GM12864 (cell line): Measurements from ENCODE around the gene PAXIP1.

Source experiments
- DNase-seq: peaks from one replicate; pipeline ENCODE4 v3.0.0-alpha.2; 2011; ENCODE audit warnings: low read depth
- H3K4me3 ChIP-seq: 2 replicates; pipeline ENCODE4 v1.5.1; 2011; ENCODE audit warnings: mild to moderate bottlenecking, low read depth, low read length, control low read depth
- TF ChIP-seq, protein P1 (sequence below): IDR thresholded peaks from 2 replicates; pipeline ENCODE4 v1.5.1; 2011; ENCODE audit warnings: low read depth, mild to moderate bottlenecking, moderate library complexity, low read length, control low read depth, inconsistent platforms; ENCODE audit errors: missing control alignments

PAXIP1 gene

DNA sequence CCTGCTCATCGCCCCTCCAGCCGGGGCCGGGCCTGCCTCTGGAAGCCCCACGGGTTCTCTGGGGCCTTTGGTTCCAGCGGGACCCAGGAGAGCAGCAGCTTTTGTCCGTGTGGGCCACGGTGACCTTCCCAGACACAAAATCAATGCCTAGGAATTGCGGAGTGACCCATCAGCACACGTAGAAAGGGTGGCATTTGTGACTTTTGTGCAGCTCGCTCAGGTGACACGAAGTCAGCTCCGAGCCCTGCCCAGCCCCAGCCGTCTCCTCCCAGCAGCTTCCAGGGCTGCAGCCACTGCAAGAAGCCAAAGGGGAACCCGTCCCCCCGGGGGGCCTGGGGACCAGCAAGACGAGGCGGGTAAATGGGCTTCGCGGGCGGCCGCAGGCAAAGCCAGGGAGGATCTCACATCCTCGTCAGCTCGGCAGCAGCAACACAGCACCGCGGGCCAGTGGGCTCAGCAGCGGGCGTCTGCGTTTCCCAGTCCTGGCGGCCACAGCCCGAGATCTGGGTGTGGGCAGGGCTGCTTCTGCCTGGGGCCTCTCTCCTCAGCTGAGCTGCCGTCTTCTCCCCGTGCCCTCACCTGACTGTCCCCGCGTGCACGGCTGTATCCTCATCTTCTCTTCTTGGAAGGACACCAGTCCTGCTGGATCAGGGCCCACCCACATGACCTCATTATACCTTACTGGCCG, 88.5 kb downstream of the PAXIP1 start:
- no peak overlapping the region for H3K4me3 ChIP-seq
- no peak for DNase-seq
- TF ChIP-seq, protein P1, sequence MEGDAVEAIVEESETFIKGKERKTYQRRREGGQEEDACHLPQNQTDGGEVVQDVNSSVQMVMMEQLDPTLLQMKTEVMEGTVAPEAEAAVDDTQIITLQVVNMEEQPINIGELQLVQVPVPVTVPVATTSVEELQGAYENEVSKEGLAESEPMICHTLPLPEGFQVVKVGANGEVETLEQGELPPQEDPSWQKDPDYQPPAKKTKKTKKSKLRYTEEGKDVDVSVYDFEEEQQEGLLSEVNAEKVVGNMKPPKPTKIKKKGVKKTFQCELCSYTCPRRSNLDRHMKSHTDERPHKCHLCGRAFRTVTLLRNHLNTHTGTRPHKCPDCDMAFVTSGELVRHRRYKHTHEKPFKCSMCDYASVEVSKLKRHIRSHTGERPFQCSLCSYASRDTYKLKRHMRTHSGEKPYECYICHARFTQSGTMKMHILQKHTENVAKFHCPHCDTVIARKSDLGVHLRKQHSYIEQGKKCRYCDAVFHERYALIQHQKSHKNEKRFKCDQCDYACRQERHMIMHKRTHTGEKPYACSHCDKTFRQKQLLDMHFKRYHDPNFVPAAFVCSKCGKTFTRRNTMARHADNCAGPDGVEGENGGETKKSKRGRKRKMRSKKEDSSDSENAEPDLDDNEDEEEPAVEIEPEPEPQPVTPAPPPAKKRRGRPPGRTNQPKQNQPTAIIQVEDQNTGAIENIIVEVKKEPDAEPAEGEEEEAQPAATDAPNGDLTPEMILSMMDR: no peak

DNA sequence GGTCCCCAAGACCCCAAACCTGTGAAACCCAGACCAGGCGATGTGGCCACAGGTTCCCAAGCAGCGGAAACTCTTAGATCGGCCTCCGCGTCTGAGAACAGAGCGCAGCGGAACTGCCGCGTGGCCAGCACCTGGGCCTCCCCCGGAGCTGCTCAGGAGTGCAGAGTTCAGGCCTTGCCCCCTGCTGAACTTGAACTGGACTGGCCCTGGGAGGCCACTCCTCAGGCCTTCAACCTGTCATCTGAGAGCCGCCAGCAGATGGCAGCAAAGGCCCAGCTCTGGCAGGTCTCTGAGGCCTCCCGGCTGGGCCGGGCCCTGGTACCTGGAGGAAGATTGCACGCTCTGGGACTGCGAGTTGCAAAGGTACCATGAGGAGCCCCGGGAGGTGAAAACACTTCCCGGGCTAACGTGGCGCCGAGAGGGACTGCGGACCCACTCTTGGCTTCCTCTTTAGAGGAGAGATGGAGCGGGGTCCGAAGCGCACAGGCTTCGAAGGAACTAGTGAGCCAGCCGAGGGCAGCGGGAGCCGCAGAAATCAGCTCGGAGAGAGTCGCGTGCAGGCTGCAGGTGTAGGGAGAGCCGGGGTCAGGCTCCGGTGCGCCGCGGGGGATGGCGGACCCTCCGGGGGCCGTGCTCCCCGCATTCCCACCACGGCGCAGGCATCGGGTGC, 89.2 kb downstream of the PAXIP1 start:
- DNase-seq: no peak
- TF ChIP-seq, protein P1: peak; percentile 91
- H3K4me3 ChIP-seq: no peak overlapping the region

DNA sequence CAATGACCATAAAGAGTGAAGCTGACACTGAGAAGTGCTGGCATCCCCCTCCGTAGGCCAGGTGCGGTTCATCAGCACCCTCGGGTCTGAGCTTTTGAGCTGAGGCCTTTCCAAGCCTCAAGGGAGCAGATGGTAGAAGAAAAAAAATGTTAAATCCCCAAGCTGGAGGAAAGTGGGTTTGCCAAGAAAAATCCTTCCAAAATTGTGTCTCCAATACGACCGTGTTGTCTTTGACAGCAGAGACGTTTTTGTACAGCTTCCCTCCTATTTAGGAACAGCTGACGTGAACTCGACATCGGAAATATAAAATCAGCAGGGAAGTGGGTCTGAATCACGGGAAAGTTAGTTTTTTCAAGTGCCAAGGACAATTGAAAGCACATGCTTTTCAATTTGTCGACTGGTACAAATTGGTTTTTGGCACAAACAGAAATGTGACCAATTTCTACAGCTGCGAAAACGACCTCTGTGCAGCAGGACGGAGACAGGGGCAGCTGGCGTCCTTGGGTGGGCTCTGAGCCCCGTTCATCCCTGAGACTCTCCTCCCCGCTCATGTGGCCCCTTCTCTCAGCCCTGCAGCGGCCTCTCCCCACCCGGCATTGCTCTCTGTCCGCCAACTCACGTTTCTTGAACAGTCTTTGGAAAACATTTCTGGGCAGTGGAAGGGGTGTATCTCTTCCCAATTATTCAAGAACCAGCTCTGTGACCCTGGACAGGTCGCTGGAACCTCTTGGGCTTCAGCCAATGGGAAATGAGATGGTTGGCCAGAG, 89.9 kb downstream of the PAXIP1 start:
- no peak for DNase-seq
- H3K4me3 ChIP-seq: no peak overlapping the region
- TF ChIP-seq, protein P1: no peak

DNA sequence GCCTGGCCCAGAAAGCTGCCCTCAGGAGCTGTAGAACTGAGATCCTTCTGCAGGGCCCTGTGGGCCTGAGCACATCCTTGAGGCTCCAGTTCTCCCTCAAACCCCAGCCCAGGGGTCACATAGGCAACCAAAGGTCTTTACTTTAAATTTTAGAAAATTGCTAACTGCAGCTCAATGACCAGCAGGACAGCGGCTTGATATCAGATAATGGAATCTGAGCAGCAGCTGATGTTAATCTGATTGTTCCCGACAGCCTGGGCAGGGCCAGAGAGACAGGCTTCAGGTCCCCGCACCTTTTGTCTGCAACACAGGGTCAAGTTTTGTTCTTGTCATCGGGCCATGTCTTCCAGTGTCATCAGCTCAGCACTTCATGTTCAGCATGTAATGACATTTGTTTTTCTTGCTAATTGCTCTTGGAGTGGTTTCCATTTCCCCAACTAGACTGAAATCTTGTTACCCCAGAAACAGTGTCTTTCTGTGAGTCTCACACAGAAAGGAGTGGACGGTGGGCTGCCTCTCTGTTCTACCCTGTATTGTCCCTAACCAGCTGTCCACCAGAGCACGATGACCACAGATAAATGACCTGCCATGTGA, 91.0 kb downstream of the PAXIP1 start:
- TF ChIP-seq, protein P1: no peak
- H3K4me3 ChIP-seq: no peak overlapping the region
- no peak for DNase-seq

DNA sequence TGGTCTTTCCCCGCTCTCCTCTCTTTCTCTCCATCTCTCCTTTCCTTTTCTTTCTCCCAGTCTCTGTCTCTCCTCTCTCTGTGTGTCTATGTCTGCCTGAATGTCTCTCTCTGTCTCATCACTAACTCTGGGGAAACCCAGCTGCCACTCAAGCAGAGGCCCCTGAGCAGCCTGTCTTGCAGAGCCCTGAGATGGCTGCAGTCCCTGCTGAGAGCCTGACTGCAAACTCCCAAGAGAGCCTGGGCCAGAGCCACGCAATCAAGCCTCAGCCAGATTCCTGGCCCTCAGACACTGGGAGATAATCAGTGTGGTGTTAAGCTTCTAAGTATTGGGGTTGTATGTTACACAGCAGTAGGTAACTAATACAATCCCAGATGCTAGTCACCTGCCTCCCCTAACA, 91.5 kb downstream of the PAXIP1 start:
- no peak overlapping the region for H3K4me3 ChIP-seq
- TF ChIP-seq, protein P1: no peak
- DNase-seq: no peak

DNA sequence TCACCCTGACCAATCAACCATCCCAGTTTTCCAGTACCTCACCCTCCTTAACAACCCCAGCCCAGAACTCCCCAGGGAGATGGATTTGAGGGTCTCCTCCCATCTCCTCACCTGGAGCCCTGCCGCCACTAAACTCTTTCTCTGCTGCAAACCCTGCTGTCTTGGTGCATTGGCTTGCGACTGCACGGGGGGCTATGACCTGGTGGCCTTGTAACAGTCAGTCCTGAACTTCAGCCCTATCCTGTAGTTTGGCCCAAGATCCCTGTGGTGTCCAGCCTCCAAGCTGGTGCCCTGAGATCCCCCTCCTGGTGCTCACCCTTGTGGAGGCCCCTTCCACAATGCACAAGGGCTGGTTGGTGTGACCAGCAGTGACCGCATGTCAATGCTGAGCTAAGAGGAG, 91.9 kb downstream of the PAXIP1 start:
- TF ChIP-seq, protein P1: no peak
- no peak overlapping the region for H3K4me3 ChIP-seq
- DNase-seq: no peak
